ENCODE data around the gene NR2F1-AS1. TPM values are rescaled to one million over a fixed set of nuclear protein-coding genes. Genes with fewer than 3 reads are reported as not detected.

The NR2F1-AS1 gene
- total and polyA plus RNA-seq, 4 experiments from 2014 or later = not detected

DNA sequence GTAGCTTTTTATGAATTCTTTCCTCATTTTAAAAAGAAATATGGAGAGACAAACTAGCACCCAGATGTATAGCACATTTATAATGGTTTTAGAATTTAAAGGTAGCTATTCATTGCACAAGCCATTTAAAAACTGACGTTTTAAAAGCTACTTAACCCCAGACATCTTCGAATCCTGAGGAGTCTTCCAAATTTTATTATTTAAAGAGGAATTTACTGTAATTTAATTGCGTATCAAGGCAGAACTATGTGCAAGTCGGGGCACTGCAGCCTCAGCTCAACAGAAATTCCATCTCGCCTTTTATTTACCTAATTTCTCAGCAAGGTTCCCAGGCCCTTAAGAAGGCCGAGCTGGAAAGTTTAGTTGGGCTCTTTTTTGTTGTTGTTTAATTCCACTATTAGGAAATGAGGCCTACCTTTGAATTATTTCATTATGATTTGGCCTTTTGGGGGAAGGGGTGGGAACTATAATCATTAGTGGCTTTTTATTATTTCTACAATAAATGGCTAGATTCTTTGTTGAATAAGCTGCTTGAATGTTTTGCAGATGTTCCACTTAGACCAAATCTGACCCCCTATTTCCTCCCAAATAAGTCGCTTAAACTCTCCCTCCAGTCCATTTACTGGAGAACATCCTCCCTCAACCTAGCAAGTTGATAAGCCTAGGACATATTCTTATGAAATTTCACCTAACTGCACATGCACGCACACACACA lies 22.2 kb upstream of the NR2F1-AS1 start:
- H3K27ac Mint-ChIP-seq = peak overlapping the region in 3 of 7 donors; percentile 30 to 86 (median 63)
- ChIA-PET POLR2A (ENCODE audit: partially characterized antibody) (no interaction called here), CTCF (ENCODE audit: partially characterized antibody) (interaction anchor here (1.5 kb wide), 1 partner anchor 16 kb away, joined by 5 read pairs; no protein-coding TSS in a partner anchor)
- Histone ChIP-seq H3K4me3 (ENCODE audit: low read length in 2 of 2) (no peak overlapping the region), H3K27ac (ENCODE audit: low read depth, low read length) (no peak overlapping the region), H3K27me3 (ENCODE audit: insufficient read depth, low read length) (peaks cover 91% of the 10 kb centered on the region), H3K4me1 (ENCODE audit: insufficient read depth, low read length) (peaks cover 7% of the 10 kb centered on the region), H3K36me3 (ENCODE audit: insufficient read depth, low read length) (no peaks in the 10 kb centered on the region), H3K9me3 (ENCODE audit: control insufficient read depth in 1 of 2, low read length in 2 of 2) (no peaks in the 10 kb centered on the region)
- H3K9me3 Mint-ChIP-seq = peaks cover 0 to 24% (median 10%) of the 10 kb centered on the region in 8 donors
- H3K4me1 Mint-ChIP-seq = peaks cover 8 to 32% (median 15%) of the 10 kb centered on the region in 4 donors
- H3K4me3 Mint-ChIP-seq = peak overlapping the region in 2 of 8 donors; percentile 22 to 72
- H3K27me3 Mint-ChIP-seq = peaks cover 38 to 39% of the 10 kb centered on the region in 2 donors
- intact Hi-C loops (cut with micrococcal nuclease) = loop anchor here (2.0 kb wide), 1 partner anchor 16 kb away; no protein-coding TSS in a partner anchor
- no peaks in the 10 kb centered on the region for H3K36me3 Mint-ChIP-seq
- DNase-seq = no peak

DNA sequence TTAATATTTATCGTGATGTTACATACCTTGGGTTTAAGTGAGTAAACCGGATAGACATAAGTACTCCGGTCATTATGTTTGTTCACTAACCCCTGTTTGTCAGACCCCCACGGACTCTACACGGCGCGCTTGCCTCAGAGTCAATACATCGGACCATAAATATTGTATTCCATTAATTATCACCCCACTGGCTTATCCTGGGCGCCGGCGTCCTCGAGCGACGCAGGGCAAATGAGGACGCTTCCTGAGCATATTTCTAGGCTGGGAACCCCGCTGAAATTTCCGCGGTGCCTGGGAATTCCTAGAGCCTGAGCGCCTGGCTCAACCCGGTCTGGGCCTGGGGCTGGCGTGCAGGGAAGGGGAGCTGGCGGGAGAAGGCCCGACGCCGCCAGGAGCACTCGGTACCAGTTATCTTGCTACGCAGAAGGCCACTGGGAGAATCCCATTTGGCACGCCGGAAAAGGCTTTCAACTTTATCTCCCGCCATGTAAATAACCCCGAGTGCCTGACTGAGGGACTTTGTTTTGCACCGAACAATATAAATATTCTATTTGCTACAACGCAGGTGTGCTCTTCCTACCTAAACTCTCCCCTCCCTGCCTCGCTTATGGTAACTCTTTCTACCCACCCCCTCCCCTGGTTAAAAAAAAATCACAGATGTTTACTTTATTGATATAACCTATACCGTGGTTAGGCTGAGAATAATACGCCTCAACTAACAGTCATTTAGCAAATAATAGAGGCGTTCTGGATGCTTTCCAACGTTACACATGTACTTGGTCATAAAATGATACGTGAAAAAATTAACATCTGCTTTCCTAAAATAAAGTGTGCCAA lies 21.4 kb upstream of the NR2F1-AS1 start:
- Mint-ChIP-seq H3K4me3 (peak overlapping the region in 1 of 8 donors; percentile 52), H3K4me1 (peaks cover 2 to 24% (median 7%) of the 10 kb centered on the region in 4 donors), H3K27me3 (peaks cover 36% of the 10 kb centered on the region in 2 donors), H3K27ac (peak overlapping the region in 4 of 7 donors; percentile 8 to 66 (median 36)), H3K9me3 (peaks cover 0 to 24% (median 10%) of the 10 kb centered on the region in 8 donors), H3K36me3 (no peaks in the 10 kb centered on the region)
- ChIA-PET CTCF (ENCODE audit: partially characterized antibody) (interaction anchor here (1.1 to 2.0 kb wide), 3 partner anchors 16 to 18 kb away, joined by 3 to 5 read pairs (median 5); no protein-coding TSS in a partner anchor), POLR2A (ENCODE audit: partially characterized antibody) (interaction anchor here (1.0 kb wide), 1 partner anchor 27 kb away, joined by 3 read pairs; no protein-coding TSS in a partner anchor)
- H3K4me1 ChIP-seq (ENCODE audit: insufficient read depth, low read length) = peaks cover under 1% of the 10 kb centered on the region
- H3K9me3 ChIP-seq (ENCODE audit: control insufficient read depth in 1 of 2, low read length in 2 of 2) = no peaks in the 10 kb centered on the region
- H3K4me3 ChIP-seq (ENCODE audit: low read length in 2 of 2) = no peak overlapping the region
- no peaks in the 10 kb centered on the region for H3K36me3 ChIP-seq (ENCODE audit: insufficient read depth, low read length)
- DNase-seq = no peak
- no peak overlapping the region for H3K27ac ChIP-seq (ENCODE audit: low read depth, low read length)
- intact Hi-C loops (cut with micrococcal nuclease) = loop anchor here (2.0 kb wide), 1 partner anchor 16 kb away; no protein-coding TSS in a partner anchor
- peaks cover 94% of the 10 kb centered on the region for H3K27me3 ChIP-seq (ENCODE audit: insufficient read depth, low read length)

DNA sequence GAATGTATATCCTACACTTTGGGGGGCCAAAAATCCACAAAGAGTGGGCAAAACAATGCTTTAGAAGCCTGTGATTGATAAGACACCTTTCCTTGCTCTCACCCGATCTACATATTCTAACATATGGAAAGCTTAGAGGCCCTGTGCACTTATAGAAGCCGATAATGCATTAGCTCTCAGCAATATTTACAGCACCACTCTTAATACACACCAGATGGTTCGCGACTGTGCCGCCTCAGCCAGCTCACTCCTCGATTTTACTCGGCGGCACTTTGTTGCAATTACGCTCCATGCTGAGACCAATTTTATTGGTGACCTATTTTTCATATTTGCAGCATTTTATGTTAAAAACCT lies 20.8 kb upstream of the NR2F1-AS1 start:
- Mint-ChIP-seq H3K4me3 (peak overlapping the region in 1 of 8 donors; percentile 52), H3K36me3 (no peaks in the 10 kb centered on the region), H3K9me3 (peaks cover 0 to 24% (median 10%) of the 10 kb centered on the region in 8 donors), H3K27ac (peak overlapping the region in 4 of 7 donors; percentile 8 to 66 (median 36)), H3K27me3 (peaks cover 31 to 34% of the 10 kb centered on the region in 2 donors), H3K4me1 (peaks cover 2 to 21% (median 5%) of the 10 kb centered on the region in 4 donors)
- POLR2A ChIA-PET (ENCODE audit: partially characterized antibody) = interaction anchor here (1.0 kb wide), 1 partner anchor 26 kb away, joined by 3 read pairs; no protein-coding TSS in a partner anchor
- no peak overlapping the region for H3K27ac ChIP-seq (ENCODE audit: low read depth, low read length)
- DNase-seq = no peak
- H3K9me3 ChIP-seq (ENCODE audit: control insufficient read depth in 1 of 2, low read length in 2 of 2) = no peaks in the 10 kb centered on the region
- CTCF ChIA-PET (ENCODE audit: partially characterized antibody) = interaction anchor here (1.1 to 2.0 kb wide), 2 partner anchors 15 to 19 kb away, joined by 3 to 5 read pairs; no protein-coding TSS in a partner anchor
- H3K4me3 ChIP-seq (ENCODE audit: low read length in 2 of 2) = no peak overlapping the region
- intact Hi-C loops (cut with micrococcal nuclease) = loop anchor here (2.0 kb wide), 1 partner anchor 15 kb away; no protein-coding TSS in a partner anchor
- H3K36me3 ChIP-seq (ENCODE audit: insufficient read depth, low read length) = no peaks in the 10 kb centered on the region
- H3K27me3 ChIP-seq (ENCODE audit: insufficient read depth, low read length) = peaks cover 94% of the 10 kb centered on the region
- no peaks in the 10 kb centered on the region for H3K4me1 ChIP-seq (ENCODE audit: insufficient read depth, low read length)

DNA sequence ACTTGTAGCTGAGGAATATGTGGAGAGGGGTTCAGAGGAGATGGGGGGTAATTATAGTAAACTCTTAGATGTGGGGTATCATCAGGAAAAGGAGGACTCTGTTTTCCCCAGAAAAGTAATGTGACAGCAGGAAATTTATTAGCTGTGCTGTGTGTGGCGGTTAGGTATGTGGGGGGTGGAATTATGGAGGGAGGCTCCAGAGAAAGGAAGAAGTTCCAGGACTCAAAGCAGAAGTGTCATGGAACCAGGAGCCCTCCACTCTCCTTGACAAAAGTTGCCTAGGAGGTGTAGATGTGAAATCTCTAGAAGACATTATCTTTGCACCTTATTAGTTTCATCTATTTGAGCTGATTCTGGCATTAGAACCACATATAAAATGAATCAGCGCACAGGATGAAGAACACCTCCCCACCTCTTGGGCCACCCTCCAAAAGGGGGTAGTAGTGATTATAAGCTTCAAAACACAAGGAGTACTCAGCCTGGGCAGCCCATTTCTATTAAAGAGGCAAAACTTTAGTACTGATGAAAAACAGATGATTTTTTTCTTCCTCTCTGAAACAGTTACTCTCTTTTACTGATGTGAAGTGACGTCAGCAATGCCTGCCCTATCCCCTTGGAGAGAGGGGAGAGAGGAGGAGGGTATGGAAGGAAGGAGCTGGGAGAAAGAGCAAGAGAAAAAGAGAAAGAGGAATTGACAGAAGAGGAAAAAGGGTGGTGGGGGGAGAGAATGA lies 20.2 kb upstream of the NR2F1-AS1 start:
- Histone ChIP-seq H3K4me3 (ENCODE audit: low read length in 2 of 2) (no peak overlapping the region), H3K27ac (ENCODE audit: low read depth, low read length) (no peak overlapping the region), H3K36me3 (ENCODE audit: insufficient read depth, low read length) (no peaks in the 10 kb centered on the region), H3K27me3 (ENCODE audit: insufficient read depth, low read length) (peaks cover 93% of the 10 kb centered on the region), H3K4me1 (ENCODE audit: insufficient read depth, low read length) (peaks cover 3% of the 10 kb centered on the region), H3K9me3 (ENCODE audit: control insufficient read depth in 1 of 2, low read length in 2 of 2) (no peaks in the 10 kb centered on the region)
- no peak for DNase-seq
- Mint-ChIP-seq H3K27ac (peak overlapping the region in 2 of 7 donors; percentile 59 to 66), H3K9me3 (peaks cover 0 to 27% (median 10%) of the 10 kb centered on the region in 8 donors), H3K4me3 (no peak overlapping the region), H3K27me3 (peaks cover 31 to 33% of the 10 kb centered on the region in 2 donors), H3K4me1 (peaks cover 2 to 23% (median 5%) of the 10 kb centered on the region in 4 donors), H3K36me3 (no peaks in the 10 kb centered on the region)
- POLR2A ChIA-PET (ENCODE audit: partially characterized antibody) = interaction anchor here (1.0 kb wide), 1 partner anchor 25 kb away, joined by 3 read pairs; no protein-coding TSS in a partner anchor
- CTCF ChIA-PET (ENCODE audit: partially characterized antibody) = interaction anchor here (1.1 to 2.0 kb wide), 2 partner anchors 15 to 20 kb away, joined by 3 to 5 read pairs; no protein-coding TSS in a partner anchor
- intact Hi-C loops (cut with micrococcal nuclease) = no loop called here

DNA sequence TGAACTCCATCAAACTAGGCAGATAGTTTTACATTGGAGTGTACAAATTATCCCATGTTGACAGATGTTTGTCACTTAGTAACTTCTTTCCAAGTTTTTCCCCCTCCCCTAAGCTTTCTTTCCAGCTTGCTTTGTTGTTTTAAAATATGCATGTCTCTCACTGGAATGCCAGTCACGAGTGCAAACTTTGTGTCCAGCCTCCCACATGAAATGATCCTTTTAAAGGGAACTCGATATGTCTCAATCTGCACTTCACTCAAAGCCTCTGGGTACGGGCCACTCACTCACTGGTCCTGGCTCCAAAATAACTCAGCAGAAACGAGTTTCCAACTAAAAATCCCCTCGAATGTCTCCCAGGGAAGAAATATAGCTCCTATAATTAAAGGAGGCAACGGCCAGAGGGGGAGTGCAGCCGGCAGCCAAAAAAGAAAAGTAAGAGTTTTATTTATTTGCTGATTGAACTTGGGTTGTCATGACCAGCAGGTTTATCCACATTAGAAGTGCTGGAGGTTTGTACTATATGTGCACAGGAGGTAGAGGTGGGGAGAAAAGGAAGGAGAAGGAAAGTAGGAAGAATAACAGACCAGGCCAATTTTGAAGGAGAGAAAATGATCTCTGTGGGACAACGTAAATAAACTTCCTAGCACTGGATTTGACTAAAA lies 19.5 kb upstream of the NR2F1-AS1 start:
- peaks cover 4 to 30% (median 10%) of the 10 kb centered on the region in 4 donors for H3K4me1 Mint-ChIP-seq
- peaks cover 0 to 32% (median 15%) of the 10 kb centered on the region in 8 donors for H3K9me3 Mint-ChIP-seq
- intact Hi-C loops (cut with micrococcal nuclease) = no loop called here
- DNase-seq = no peak
- Histone ChIP-seq H3K4me3 (ENCODE audit: low read length in 2 of 2) (no peak overlapping the region), H3K4me1 (ENCODE audit: insufficient read depth, low read length) (peaks cover 8% of the 10 kb centered on the region), H3K36me3 (ENCODE audit: insufficient read depth, low read length) (no peaks in the 10 kb centered on the region), H3K27ac (ENCODE audit: low read depth, low read length) (no peak overlapping the region), H3K27me3 (ENCODE audit: insufficient read depth, low read length) (peaks cover 93% of the 10 kb centered on the region), H3K9me3 (ENCODE audit: control insufficient read depth in 1 of 2, low read length in 2 of 2) (no peaks in the 10 kb centered on the region)
- ChIA-PET POLR2A (ENCODE audit: partially characterized antibody) (interaction anchor here (1.3 kb wide), 1 partner anchor 13 kb away, joined by 3 read pairs; no protein-coding TSS in a partner anchor), CTCF (ENCODE audit: partially characterized antibody) (interaction anchor here (2.0 kb wide), 1 partner anchor 14 kb away, joined by 5 read pairs; no protein-coding TSS in a partner anchor)
- no peak overlapping the region for H3K4me3 Mint-ChIP-seq
- H3K27ac Mint-ChIP-seq = no peak overlapping the region
- H3K36me3 Mint-ChIP-seq = no peaks in the 10 kb centered on the region
- peaks cover 32 to 35% of the 10 kb centered on the region in 2 donors for H3K27me3 Mint-ChIP-seq

Data from CD4-positive, alpha-beta memory T cell (primary cell).